Suprapubic skin (tissue), 4 donors: Measurements from ENCODE around the gene MEA1. TPM values are rescaled to one million over a fixed set of nuclear protein-coding genes. Genes with fewer than 3 reads are reported as not detected.

Experiments used
- DNase-seq, 2 donors: peaks; one replicate each; pipeline ENCODE4 v3.0.0-alpha.2; 2019; ENCODE audit warnings: low spot score in 2 of 2
- H3K27ac ChIP-seq: fragments of 200-600 bp; sonication (generic); one replicate; pipeline ENCODE4 v1.5.1; 2019
- H3K27me3 ChIP-seq: fragments of 200-600 bp; sonication (generic); one replicate; pipeline ENCODE4 v1.5.1; 2019
- H3K36me3 ChIP-seq: fragments of 200-600 bp; sonication (generic); one replicate; pipeline ENCODE4 v1.5.1; 2019
- H3K4me1 ChIP-seq: fragments of 200-600 bp; sonication (generic); one replicate; pipeline ENCODE4 v1.5.1; 2019
- H3K4me3 ChIP-seq: fragments of 200-600 bp; sonication (generic); one replicate; pipeline ENCODE4 v1.5.1; 2019; ENCODE audit warnings: mild to moderate bottlenecking
- H3K9me3 ChIP-seq: fragments of 200-600 bp; sonication (generic); one replicate; pipeline ENCODE4 v1.5.1; 2019
- CTCF ChIP-seq, 2 donors: fragments of 200-600 bp in 1 of 2; fragments of 450-650 bp in 1 of 2; sonication (generic) in 1 of 2; IDR thresholded peaks; one replicate each; pipeline ENCODE4 v1.5.1; 2016 to 2019; ENCODE audit warnings: antibody characterized with exemption in 2 of 2, mild to moderate bottlenecking in 1 of 2, moderate library complexity in 1 of 2
- EP300 ChIP-seq: sonication (generic); formaldehyde crosslinking; IDR thresholded peaks from one replicate; pipeline ENCODE4 v1.6.1; 2017; ENCODE audit warnings: antibody characterized with exemption
- POLR2A ChIP-seq, 2 donors: fragments of 450-650 bp; IDR thresholded peaks; one replicate each; pipeline ENCODE4 v1.6.1; 2017; ENCODE audit warnings: antibody characterized with exemption in 2 of 2, mild to moderate bottlenecking in 2 of 2, moderate library complexity in 2 of 2
- POLR2AphosphoS5 ChIP-seq, 3 donors: sonication (generic); formaldehyde crosslinking; IDR thresholded peaks; one replicate each; pipeline ENCODE4 v1.6.1; 2017; ENCODE audit warnings: antibody characterized with exemption in 3 of 3
- WGBS: methylation state at CpG from one replicate; pipeline ENCODE4 v1.1.5; 2018; 5-methylcytosine and 5-hydroxymethylcytosine counted together
- total RNA-seq, 4 donors: library from RNA; depleted of rRNA; stranded (reverse); fragments of >200 nt; gene quantifications; one replicate each; pipeline ENCODE4 v1.1.0, GENCODE V29; 2016

MEA1 gene
- total RNA-seq, 4 donors from 2014 or later = 41.2 to 65.8 (median 61.5) TPM

GRCh38 chr6:43016943-43017334 is 3.2 kb upstream of the MEA1 start:
- H3K9me3 ChIP-seq = no peaks in the 10 kb centered on the region
- H3K36me3 ChIP-seq = peaks cover 22% of the 10 kb centered on the region
- peaks cover 52% of the 10 kb centered on the region for H3K4me1 ChIP-seq
- no peak for DNase-seq
- H3K4me3 ChIP-seq = no peak overlapping the region
- TF ChIP-seq CTCF (IDR thresholded peaks at IDR 0.05) = no peak
- TF ChIP-seq POLR2A (IDR thresholded peaks at IDR 0.05) = no peak
- TF ChIP-seq EP300 = no peak
- no peak for TF ChIP-seq POLR2AphosphoS5 (IDR thresholded peaks at IDR 0.05)
- 87% methylated on average over 5 of the region's 12 CpGs for WGBS
- H3K27ac ChIP-seq = no peak overlapping the region
- H3K27me3 ChIP-seq = no peaks in the 10 kb centered on the region

GRCh38 chr6:43016176-43016942 is 2.6 kb upstream of the MEA1 start:
- H3K4me3 ChIP-seq = no peak overlapping the region
- TF ChIP-seq EP300 = no peak
- TF ChIP-seq POLR2AphosphoS5 (IDR thresholded peaks at IDR 0.05) = no peak
- TF ChIP-seq POLR2A (IDR thresholded peaks at IDR 0.05) = no peak
- peaks cover 54% of the 10 kb centered on the region for H3K4me1 ChIP-seq
- no peak overlapping the region for H3K27ac ChIP-seq
- H3K27me3 ChIP-seq = no peaks in the 10 kb centered on the region
- WGBS = 85% methylated on average over 7 of the region's 7 CpGs
- peaks cover 27% of the 10 kb centered on the region for H3K36me3 ChIP-seq
- no peaks in the 10 kb centered on the region for H3K9me3 ChIP-seq
- DNase-seq = no peak

GRCh38 chr6:43014434-43014909 is 726 bp upstream of the MEA1 start:
- Histone ChIP-seq H3K4me3 (peak overlapping the region; percentile 86), H3K4me1 (peaks cover 46% of the 10 kb centered on the region), H3K9me3 (no peaks in the 10 kb centered on the region), H3K27me3 (no peaks in the 10 kb centered on the region), H3K27ac (peak overlapping the region; percentile 71), H3K36me3 (peaks cover 46% of the 10 kb centered on the region)
- DNase-seq = no peak
- TF ChIP-seq CTCF (IDR thresholded peaks at IDR 0.05) (no peak), EP300 (no peak), POLR2AphosphoS5 (IDR thresholded peaks at IDR 0.05) (no peak), POLR2A (IDR thresholded peaks at IDR 0.05) (no peak)
- under 1% methylated on average over 7 of the region's 7 CpGs for WGBS

GRCh38 chr6:43013097-43013842 is 476 bp downstream of the MEA1 start:
- Histone ChIP-seq H3K36me3 (peaks cover 48% of the 10 kb centered on the region), H3K4me3 (peak overlapping the region; percentile 86), H3K27ac (peak overlapping the region; percentile 73), H3K27me3 (no peaks in the 10 kb centered on the region), H3K9me3 (no peaks in the 10 kb centered on the region), H3K4me1 (peaks cover 46% of the 10 kb centered on the region)
- TF ChIP-seq CTCF (IDR thresholded peaks at IDR 0.05) (no peak), POLR2AphosphoS5 (IDR thresholded peaks at IDR 0.05) (no peak), POLR2A (IDR thresholded peaks at IDR 0.05) (no peak), EP300 (no peak)
- no peak for DNase-seq
- WGBS = 2% methylated on average over 25 of the region's 25 CpGs

GRCh38 chr6:43012364-43012763 is 1.4 kb downstream of the MEA1 start:
- peaks cover 48% of the 10 kb centered on the region for H3K36me3 ChIP-seq
- TF ChIP-seq CTCF (IDR thresholded peaks at IDR 0.05) (no peak), POLR2A (IDR thresholded peaks at IDR 0.05) (no peak), EP300 (no peak), POLR2AphosphoS5 (IDR thresholded peaks at IDR 0.05) (no peak)
- peaks cover 46% of the 10 kb centered on the region for H3K4me1 ChIP-seq
- DNase-seq = no peak
- no peaks in the 10 kb centered on the region for H3K9me3 ChIP-seq
- H3K27ac ChIP-seq = peak overlapping the region; percentile 73
- H3K4me3 ChIP-seq = no peak overlapping the region
- whole genome bisulfite sequencing = 78% methylated on average over 6 of the region's 6 CpGs
- H3K27me3 ChIP-seq = no peaks in the 10 kb centered on the region
